Epithelial cell of esophagus (primary cell): ENCODE data around the gene SRRD.

Experiments
- DNase-seq: peaks from one replicate; pipeline ENCODE4 v3.0.0; 2010; ENCODE audit warnings: low read depth
- H3K4me3 ChIP-seq: 2 replicates; pipeline ENCODE4 v1.5.1; 2011; ENCODE audit warnings: mild to moderate bottlenecking, low read length, control low read depth
- TF ChIP-seq, protein P1 (sequence below): IDR thresholded peaks from 2 replicates; pipeline ENCODE4 v1.5.1; 2011; ENCODE audit warnings: low read depth, mild to moderate bottlenecking, low read length, control low read depth, inconsistent platforms; ENCODE audit not compliant: insufficient read depth; ENCODE audit errors: missing control alignments

Gene SRRD

DNA sequence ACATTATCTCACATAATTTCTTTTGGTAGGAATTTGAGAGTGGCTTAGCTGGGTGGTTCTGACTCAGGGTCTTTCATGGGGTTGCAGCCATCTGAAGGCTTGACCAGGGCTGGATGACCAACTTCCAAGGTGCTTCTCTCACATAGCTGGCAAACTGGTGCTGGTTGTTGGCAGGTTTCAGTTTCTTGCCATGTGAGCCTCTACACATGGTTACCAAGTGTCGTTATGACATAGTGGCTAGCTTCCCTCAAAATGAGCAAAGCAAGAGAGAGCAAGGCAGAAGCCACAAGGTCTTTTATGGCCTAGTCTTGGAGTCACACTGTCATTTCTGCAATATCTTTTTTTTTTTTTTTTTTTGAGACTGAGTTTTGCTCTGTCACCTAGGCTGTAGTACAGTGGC lies 32.8 kb downstream of the SRRD start:
- no peak overlapping the region for H3K4me3 ChIP-seq
- TF ChIP-seq, protein P1, sequence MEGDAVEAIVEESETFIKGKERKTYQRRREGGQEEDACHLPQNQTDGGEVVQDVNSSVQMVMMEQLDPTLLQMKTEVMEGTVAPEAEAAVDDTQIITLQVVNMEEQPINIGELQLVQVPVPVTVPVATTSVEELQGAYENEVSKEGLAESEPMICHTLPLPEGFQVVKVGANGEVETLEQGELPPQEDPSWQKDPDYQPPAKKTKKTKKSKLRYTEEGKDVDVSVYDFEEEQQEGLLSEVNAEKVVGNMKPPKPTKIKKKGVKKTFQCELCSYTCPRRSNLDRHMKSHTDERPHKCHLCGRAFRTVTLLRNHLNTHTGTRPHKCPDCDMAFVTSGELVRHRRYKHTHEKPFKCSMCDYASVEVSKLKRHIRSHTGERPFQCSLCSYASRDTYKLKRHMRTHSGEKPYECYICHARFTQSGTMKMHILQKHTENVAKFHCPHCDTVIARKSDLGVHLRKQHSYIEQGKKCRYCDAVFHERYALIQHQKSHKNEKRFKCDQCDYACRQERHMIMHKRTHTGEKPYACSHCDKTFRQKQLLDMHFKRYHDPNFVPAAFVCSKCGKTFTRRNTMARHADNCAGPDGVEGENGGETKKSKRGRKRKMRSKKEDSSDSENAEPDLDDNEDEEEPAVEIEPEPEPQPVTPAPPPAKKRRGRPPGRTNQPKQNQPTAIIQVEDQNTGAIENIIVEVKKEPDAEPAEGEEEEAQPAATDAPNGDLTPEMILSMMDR, result no peak
- DNase-seq, result no peak

DNA sequence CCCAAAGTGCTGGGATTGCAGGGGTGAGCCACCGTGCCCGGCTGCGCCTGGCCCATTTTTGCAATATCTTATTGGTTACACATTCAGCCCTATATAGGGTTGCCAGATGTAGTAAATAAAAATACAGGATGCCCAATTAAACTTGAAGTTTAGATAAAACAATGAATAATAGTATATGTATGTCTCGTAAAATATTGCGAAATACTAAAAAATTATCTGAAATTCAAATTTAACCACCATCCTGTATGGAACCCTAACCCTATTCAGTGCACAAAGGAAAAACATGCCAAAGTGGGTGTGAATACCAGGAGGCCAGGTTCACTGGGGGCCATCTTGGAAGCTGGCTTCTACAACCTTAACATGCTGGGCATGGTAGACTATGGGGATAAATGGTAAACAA lies 33.8 kb downstream of the SRRD start:
- TF ChIP-seq, protein P1, result no peak
- DNase-seq, result no peak
- no peak overlapping the region for H3K4me3 ChIP-seq

DNA sequence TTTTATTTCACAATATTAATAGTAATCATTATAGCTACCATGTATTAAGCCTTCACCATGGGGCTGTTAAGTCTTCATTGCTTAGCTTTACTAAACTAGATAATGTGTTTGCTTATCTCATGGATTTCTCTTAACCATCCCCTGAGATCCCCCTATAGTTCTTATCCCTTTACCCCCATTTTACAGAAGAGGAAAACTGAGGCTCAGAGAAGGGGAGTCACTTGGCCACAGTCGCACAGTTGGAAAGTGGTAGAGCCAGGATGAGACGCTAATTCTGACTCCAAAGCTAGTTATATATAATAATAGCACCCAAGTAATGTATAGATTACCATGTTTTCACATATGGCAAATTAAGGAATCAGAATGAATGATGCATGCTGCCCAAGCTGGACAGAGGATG lies 38.3 kb downstream of the SRRD start:
- TF ChIP-seq, protein P1, result no peak
- H3K4me3 ChIP-seq, result no peak overlapping the region
- no peak for DNase-seq

DNA sequence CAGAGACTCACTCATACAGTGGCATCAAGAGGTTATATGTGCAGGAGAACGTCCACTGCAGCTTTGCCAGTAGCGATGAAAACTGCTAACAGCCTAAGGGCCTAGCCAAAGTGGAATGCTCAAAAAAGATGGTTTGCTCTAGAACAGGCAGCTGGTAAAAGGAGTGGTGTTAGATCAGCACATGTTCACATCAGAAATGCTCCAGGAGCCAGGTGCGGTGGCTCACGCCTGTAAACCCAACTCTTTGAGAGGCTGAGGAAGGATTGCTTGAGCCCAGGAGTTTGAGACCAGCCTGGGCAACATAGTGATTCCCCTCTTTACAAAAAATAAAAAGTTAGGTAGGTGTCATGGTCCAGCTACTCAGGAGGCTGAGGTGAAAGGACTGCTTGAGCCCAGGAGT lies 38.9 kb downstream of the SRRD start:
- H3K4me3 ChIP-seq, result no peak overlapping the region
- TF ChIP-seq, protein P1, result no peak
- DNase-seq, result no peak

DNA sequence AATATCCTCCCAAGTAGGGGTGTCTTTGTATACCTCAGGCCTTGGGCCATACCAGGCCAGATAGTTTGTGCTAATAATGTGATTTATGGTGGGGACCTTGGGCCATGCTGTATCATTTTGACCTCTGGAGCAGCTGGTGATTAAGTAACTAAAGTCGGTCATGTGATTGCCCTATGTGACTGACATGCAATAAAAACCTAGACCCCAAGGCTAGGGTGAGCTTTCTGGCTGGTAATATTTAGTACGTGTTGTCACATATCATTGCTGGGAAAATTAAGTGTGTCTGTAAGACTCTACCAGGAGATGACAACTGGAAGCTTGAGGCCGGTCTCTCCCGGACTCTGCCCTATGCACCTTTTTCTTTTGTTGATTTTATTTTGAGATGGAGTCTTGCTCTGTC lies 41.2 kb downstream of the SRRD start:
- TF ChIP-seq, protein P1, result no peak
- DNase-seq, result no peak
- no peak overlapping the region for H3K4me3 ChIP-seq

DNA sequence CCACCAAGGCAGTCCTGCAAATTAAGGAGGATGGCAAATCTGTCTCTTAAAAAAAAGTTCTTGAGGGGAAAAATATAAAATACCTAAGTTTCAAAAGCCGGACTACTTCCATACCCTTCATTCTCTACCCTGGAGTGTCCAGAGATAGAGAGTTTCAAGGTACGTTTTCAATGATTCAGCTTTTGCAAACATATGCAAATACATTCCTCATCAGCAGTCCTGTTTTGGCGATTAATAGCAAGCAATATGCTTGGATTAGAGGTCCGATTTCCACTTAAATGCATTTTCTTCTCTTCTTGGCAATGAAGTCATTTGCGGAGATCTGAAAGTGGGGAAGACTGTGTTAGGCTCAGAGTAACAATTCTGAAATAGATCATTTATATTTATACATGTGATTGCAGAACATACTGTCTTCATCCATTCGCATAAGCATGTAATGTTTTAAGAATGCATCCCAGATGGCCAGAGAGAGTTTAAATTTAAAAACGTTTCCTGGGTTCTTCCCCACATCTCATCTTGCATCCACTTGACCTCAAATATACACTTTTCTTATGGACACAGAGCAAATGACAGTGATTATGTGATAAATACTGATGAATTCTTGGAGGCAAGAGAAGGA lies 42.4 kb downstream of the SRRD start:
- DNase-seq, result no peak
- TF ChIP-seq, protein P1, result no peak
- no peak overlapping the region for H3K4me3 ChIP-seq

DNA sequence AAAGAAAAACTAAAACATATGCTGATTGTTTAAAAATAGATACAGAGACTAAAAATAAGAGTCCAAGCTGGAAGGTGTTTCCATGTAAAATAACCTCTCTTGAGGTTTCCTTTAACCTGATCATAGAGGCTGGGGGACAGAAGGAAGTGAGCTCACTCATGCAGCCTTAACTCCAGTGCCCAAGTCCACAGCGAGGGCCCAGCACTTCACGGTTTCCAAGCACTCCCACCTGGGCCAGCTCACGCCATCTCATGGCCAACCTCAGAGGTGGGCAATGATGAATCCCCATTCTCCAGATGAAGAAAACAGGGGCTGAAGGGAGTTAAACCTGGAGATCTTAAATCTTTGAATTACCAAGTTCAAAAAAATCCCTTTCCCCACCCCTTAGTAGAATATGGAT lies 43.5 kb downstream of the SRRD start:
- TF ChIP-seq, protein P1, result no peak
- no peak overlapping the region for H3K4me3 ChIP-seq
- DNase-seq, result no peak
